Measurements from ENCODE around the gene PDP2. TPM values are rescaled to one million over a fixed set of nuclear protein-coding genes. Genes with fewer than 3 reads are reported as not detected.

The PDP2 gene
- total and polyA plus RNA-seq, 2 of the 4 experiments (the other 2 are of a cell fraction): 5.3 to 16.8 TPM

DNA sequence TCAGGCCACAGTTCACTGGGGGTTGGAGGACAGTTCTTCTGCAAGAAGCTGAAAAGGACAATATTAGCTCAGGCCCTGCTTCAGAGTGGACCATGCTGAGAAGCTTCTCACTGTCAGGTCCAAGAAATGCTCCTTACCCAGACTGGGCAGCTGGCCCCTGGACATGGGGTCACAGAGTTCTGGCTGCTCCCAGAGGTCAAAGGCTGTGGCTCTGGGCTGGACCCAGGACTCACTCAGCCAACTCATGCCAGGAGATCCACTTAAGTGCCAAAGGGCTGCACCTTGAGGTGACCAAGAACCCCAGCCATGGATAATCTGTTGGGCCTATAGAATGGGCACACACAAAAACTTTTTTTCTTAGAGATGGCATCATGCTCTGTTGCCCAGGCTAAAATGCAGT lies 59.1 kb downstream of the PDP2 start:
- Histone ChIP-seq H2BK120ac (ENCODE audit: low read depth, low read length) (no peak overlapping the region), H3K56ac (ENCODE audit: extremely low read depth, insufficient read depth, low read length) (no peak overlapping the region), H2AK5ac (ENCODE audit: low read depth, low read length) (no peak overlapping the region), H3K79me1 (ENCODE audit: low read depth in 1 of 2, low read length in 2 of 2) (peaks cover 12 to 68% of the 10 kb centered on the region in 2 experiments), H2BK15ac (ENCODE audit: low read depth, low read length) (no peak overlapping the region), H3K4me2 (ENCODE audit: low read depth, low read length) (no peak overlapping the region), H3K27ac (ENCODE audit: insufficient read depth, low read length) (no peak overlapping the region), H2AK9ac (replicated peaks; ENCODE audit: low read depth, low read length, poor library complexity) (peak overlapping the region; percentile 48), H4K5ac (ENCODE audit: low read depth, low read length) (no peak overlapping the region), H3K4me3 (ENCODE audit: insufficient read depth, low read depth, low read length) (no peak overlapping the region), H3K4me1 (ENCODE audit: control insufficient read depth, insufficient read depth, low read length) (peaks cover 4% of the 10 kb centered on the region; the same call in 1 of the 2 replicates), H2AFZ (replicated peaks; ENCODE audit: low read length, poor library complexity) (no peak overlapping the region), H2BK5ac (ENCODE audit: low read depth, low read length, poor library complexity, severe bottlenecking) (no peak overlapping the region), H3K9ac (ENCODE audit: low read depth, low read length) (no peak overlapping the region), H3K23ac (ENCODE audit: low read depth, low read length) (no peak overlapping the region), H3K9me1 (ENCODE audit: insufficient read depth, low read length) (peaks cover 15% of the 10 kb centered on the region), H2BK20ac (ENCODE audit: low read depth, low read length) (no peak overlapping the region), H3K14ac (replicated peaks; ENCODE audit: low read depth, low read length) (no peak overlapping the region), H3K27me3 (ENCODE audit: control insufficient read depth, insufficient read depth, low read length) (no peaks in the 10 kb centered on the region), H4K91ac (ENCODE audit: insufficient read depth, low read depth, low read length) (no peak overlapping the region), H3K4ac (ENCODE audit: low read depth, low read length) (no peak overlapping the region), H3K18ac (ENCODE audit: low read depth, low read length) (no peak overlapping the region), H3K9me3 (ENCODE audit: control insufficient read depth, insufficient read depth, low read length) (no peaks in the 10 kb centered on the region), H4K20me1 (ENCODE audit: insufficient read depth, low read length) (peaks cover 30% of the 10 kb centered on the region), H4K8ac (ENCODE audit: low read depth in 2 of 2, low read length in 2 of 2) (no peak overlapping the region), H3K36me3 (ENCODE audit: control insufficient read depth, insufficient read depth, low read length) (peaks cover 64% of the 10 kb centered on the region)
- in situ Hi-C loops (cut with MboI; ENCODE audit: low sequenced_read_pairs): no loop called here
- CTCF ChIA-PET: no interaction called here
- intact Hi-C loops (cut with micrococcal nuclease): no loop called here
- POLR2A ChIA-PET (ENCODE audit: unreplicated experiment): no interaction called here
- TF ChIP-seq RCOR1 (IDR thresholded peaks at IDR 0.05; ENCODE audit: insufficient replicate concordance, low read length): no peak
- TF ChIP-seq CHD1 (IDR thresholded peaks at IDR 0.05; ENCODE audit: low read depth, low read length): no peak
- no peak for TF ChIP-seq MAZ (IDR thresholded peaks at IDR 0.05; ENCODE audit: borderline replicate concordance, low read depth, low read length)
- no peak for TF ChIP-seq RAD21 (IDR thresholded peaks at IDR 0.05; ENCODE audit: low read length)
- BruUV-seq (replicated peaks): no TSS peak
- dilution Hi-C loops (cut with HindIII; ENCODE audit: low sequenced_read_pairs, unreplicated experiment): no loop called here
- DNase-seq: no peak
- ATAC-seq (ENCODE audit: low read depth): no peak
